ENCODE results near the gene CDNF.
"Not testable (repeated sequence)": the region's sequence is repeated elsewhere in the genome, so short reads cannot be mapped to it uniquely, and the experiment has no call there.

CDNF gene

GRCh38 chr10:14864871-14865270 lies 27.0 kb upstream of the CDNF start:
- peaks cover 15% of the 10 kb centered on the region for H3K36me3 ChIP-seq (ENCODE audit: insufficient read depth, low read length)
- not testable (repeated sequence) for H3K4me1 ChIP-seq (ENCODE audit: control insufficient read depth, insufficient read depth, low read length, unreplicated experiment); H3K27me3 ChIP-seq (ENCODE audit: insufficient read depth, low read length); H3K4me3 ChIP-seq (ENCODE audit: low read depth, low read length); H3K79me2 ChIP-seq (ENCODE audit: control insufficient read depth, insufficient read depth, low read length, unreplicated experiment); H3K27ac ChIP-seq (ENCODE audit: low read depth, low read length); H2AFZ ChIP-seq (ENCODE audit: low read length, unreplicated experiment)

GRCh38 chr10:14864466-14864865 lies 26.6 kb upstream of the CDNF start:
- H3K27ac ChIP-seq (ENCODE audit: low read depth, low read length); H3K79me2 ChIP-seq (ENCODE audit: control insufficient read depth, insufficient read depth, low read length, unreplicated experiment); H3K4me3 ChIP-seq (ENCODE audit: low read depth, low read length); H2AFZ ChIP-seq (ENCODE audit: low read length, unreplicated experiment); H3K4me1 ChIP-seq (ENCODE audit: control insufficient read depth, insufficient read depth, low read length, unreplicated experiment); H3K27me3 ChIP-seq (ENCODE audit: insufficient read depth, low read length): not testable (repeated sequence)
- peaks cover 13% of the 10 kb centered on the region for H3K36me3 ChIP-seq (ENCODE audit: insufficient read depth, low read length)

- no peak overlapping the region for H3K4me3 ChIP-seq (ENCODE audit: low read depth, low read length)
- no peaks in the 10 kb centered on the region for H3K27me3 ChIP-seq (ENCODE audit: insufficient read depth, low read length)
- no peaks in the 10 kb centered on the region for H3K79me2 ChIP-seq (ENCODE audit: control insufficient read depth, insufficient read depth, low read length, unreplicated experiment)
- H3K36me3 ChIP-seq (ENCODE audit: insufficient read depth, low read length): peaks cover 4% of the 10 kb centered on the region; the same call in 1 of the 2 replicates
- H3K4me1 ChIP-seq (ENCODE audit: control insufficient read depth, insufficient read depth, low read length, unreplicated experiment): peaks cover 7% of the 10 kb centered on the region
- no peak overlapping the region for H2AFZ ChIP-seq (ENCODE audit: low read length, unreplicated experiment)
- H3K27ac ChIP-seq (ENCODE audit: low read depth, low read length): no peak overlapping the region
Measured at GRCh38 chr10:14860791-14861190, 23.0 kb upstream of the CDNF start.

- no peak overlapping the region for H3K27ac ChIP-seq (ENCODE audit: low read depth, low read length)
- H3K79me2 ChIP-seq (ENCODE audit: control insufficient read depth, insufficient read depth, low read length, unreplicated experiment): no peaks in the 10 kb centered on the region
- H3K4me3 ChIP-seq (ENCODE audit: low read depth, low read length): no peak overlapping the region
- H3K27me3 ChIP-seq (ENCODE audit: insufficient read depth, low read length): no peaks in the 10 kb centered on the region
- 0 out of 2 replicates have a peak, but pooled peaks cover 8% of the 10 kb centered on the region for H3K36me3 ChIP-seq (ENCODE audit: insufficient read depth, low read length)
- H2AFZ ChIP-seq (ENCODE audit: low read length, unreplicated experiment): no peak overlapping the region
- peaks cover 7% of the 10 kb centered on the region for H3K4me1 ChIP-seq (ENCODE audit: control insufficient read depth, insufficient read depth, low read length, unreplicated experiment)
Measured at GRCh38 chr10:14859775-14860174, 21.9 kb upstream of the CDNF start.

- H3K79me2 ChIP-seq (ENCODE audit: control insufficient read depth, insufficient read depth, low read length, unreplicated experiment): no peaks in the 10 kb centered on the region
- H3K4me3 ChIP-seq (ENCODE audit: low read depth, low read length): no peak overlapping the region
- no peaks in the 10 kb centered on the region for H3K27me3 ChIP-seq (ENCODE audit: insufficient read depth, low read length)
- H3K27ac ChIP-seq (ENCODE audit: low read depth, low read length): no peak overlapping the region
- H3K4me1 ChIP-seq (ENCODE audit: control insufficient read depth, insufficient read depth, low read length, unreplicated experiment): peaks cover 7% of the 10 kb centered on the region
- 0 out of 2 replicates have a peak, but pooled peaks cover 8% of the 10 kb centered on the region for H3K36me3 ChIP-seq (ENCODE audit: insufficient read depth, low read length)
- no peak overlapping the region for H2AFZ ChIP-seq (ENCODE audit: low read length, unreplicated experiment)
Measured at GRCh38 chr10:14859043-14859442, 21.2 kb upstream of the CDNF start.

GRCh38 chr10:14858338-14858960 lies 20.6 kb upstream of the CDNF start:
- Histone ChIP-seq H3K27ac (ENCODE audit: low read depth, low read length) (no peak overlapping the region), H3K36me3 (ENCODE audit: insufficient read depth, low read length) (0 out of 2 replicates have a peak, but pooled peaks cover 8% of the 10 kb centered on the region), H3K79me2 (ENCODE audit: control insufficient read depth, insufficient read depth, low read length, unreplicated experiment) (no peaks in the 10 kb centered on the region), H2AFZ (ENCODE audit: low read length, unreplicated experiment) (no peak overlapping the region), H3K4me1 (ENCODE audit: control insufficient read depth, insufficient read depth, low read length, unreplicated experiment) (peaks cover 7% of the 10 kb centered on the region), H3K4me3 (ENCODE audit: low read depth, low read length) (no peak overlapping the region), H3K27me3 (ENCODE audit: insufficient read depth, low read length) (no peaks in the 10 kb centered on the region)

- peaks cover 16% of the 10 kb centered on the region; the same call in 1 of the 2 replicates for H3K36me3 ChIP-seq (ENCODE audit: insufficient read depth, low read length)
Measured at GRCh38 chr10:14855453-14855852, 17.6 kb upstream of the CDNF start.

GRCh38 chr10:14852236-14852635 lies 14.4 kb upstream of the CDNF start:
- Histone ChIP-seq H3K36me3 (ENCODE audit: insufficient read depth, low read length) (peaks cover 16% of the 10 kb centered on the region; the same call in 1 of the 2 replicates), H3K4me1 (ENCODE audit: control insufficient read depth, insufficient read depth, low read length, unreplicated experiment) (no peaks in the 10 kb centered on the region), H3K27me3 (ENCODE audit: insufficient read depth, low read length) (no peaks in the 10 kb centered on the region), H3K4me3 (ENCODE audit: low read depth, low read length) (no peak overlapping the region), H2AFZ (ENCODE audit: low read length, unreplicated experiment) (no peak overlapping the region), H3K79me2 (ENCODE audit: control insufficient read depth, insufficient read depth, low read length, unreplicated experiment) (no peaks in the 10 kb centered on the region), H3K27ac (ENCODE audit: low read depth, low read length) (no peak overlapping the region)

More at GRCh38 chr10:14855453-14855852, 17.6 kb upstream of the CDNF start:
- no peaks in the 10 kb centered on the region for H3K27me3 ChIP-seq (ENCODE audit: insufficient read depth, low read length)
- no peak overlapping the region for H3K27ac ChIP-seq (ENCODE audit: low read depth, low read length)
- peaks cover 7% of the 10 kb centered on the region for H3K4me1 ChIP-seq (ENCODE audit: control insufficient read depth, insufficient read depth, low read length, unreplicated experiment)
- no peak overlapping the region for H3K4me3 ChIP-seq (ENCODE audit: low read depth, low read length)
- H3K79me2 ChIP-seq (ENCODE audit: control insufficient read depth, insufficient read depth, low read length, unreplicated experiment): no peaks in the 10 kb centered on the region
- H2AFZ ChIP-seq (ENCODE audit: low read length, unreplicated experiment): no peak overlapping the region

- no peak overlapping the region for H2AFZ ChIP-seq (ENCODE audit: low read length, unreplicated experiment)
- H3K4me3 ChIP-seq (ENCODE audit: low read depth, low read length): no peak overlapping the region
- H3K4me1 ChIP-seq (ENCODE audit: control insufficient read depth, insufficient read depth, low read length, unreplicated experiment): no peaks in the 10 kb centered on the region
- peaks cover 18% of the 10 kb centered on the region for H3K79me2 ChIP-seq (ENCODE audit: control insufficient read depth, insufficient read depth, low read length, unreplicated experiment)
- H3K36me3 ChIP-seq (ENCODE audit: insufficient read depth, low read length): peaks cover 35% of the 10 kb centered on the region
- H3K27ac ChIP-seq (ENCODE audit: low read depth, low read length): no peak overlapping the region
- H3K27me3 ChIP-seq (ENCODE audit: insufficient read depth, low read length): no peaks in the 10 kb centered on the region
Measured at GRCh38 chr10:14844948-14845347, 7.1 kb upstream of the CDNF start.

GRCh38 chr10:14843327-14843988 lies 5.6 kb upstream of the CDNF start:
- H3K79me2 ChIP-seq (ENCODE audit: control insufficient read depth, insufficient read depth, low read length, unreplicated experiment): peaks cover 33% of the 10 kb centered on the region

GRCh38 chr10:14840178-14840577 lies 2.3 kb upstream of the CDNF start:
- H3K4me1 ChIP-seq (ENCODE audit: control insufficient read depth, insufficient read depth, low read length, unreplicated experiment): peaks cover 9% of the 10 kb centered on the region
- peaks cover 37% of the 10 kb centered on the region for H3K79me2 ChIP-seq (ENCODE audit: control insufficient read depth, insufficient read depth, low read length, unreplicated experiment)
- no peak overlapping the region for H2AFZ ChIP-seq (ENCODE audit: low read length, unreplicated experiment)
- no peaks in the 10 kb centered on the region for H3K27me3 ChIP-seq (ENCODE audit: insufficient read depth, low read length)
- H3K4me3 ChIP-seq (ENCODE audit: low read depth, low read length): no peak overlapping the region; the same call in 1 of the 2 replicates
- no peak overlapping the region for H3K27ac ChIP-seq (ENCODE audit: low read depth, low read length)
- H3K36me3 ChIP-seq (ENCODE audit: insufficient read depth, low read length): peaks cover 35% of the 10 kb centered on the region

More at GRCh38 chr10:14843327-14843988, 5.6 kb upstream of the CDNF start:
- H3K36me3 ChIP-seq (ENCODE audit: insufficient read depth, low read length): peaks cover 35% of the 10 kb centered on the region
- no peak overlapping the region for H3K4me3 ChIP-seq (ENCODE audit: low read depth, low read length)
- H3K4me1 ChIP-seq (ENCODE audit: control insufficient read depth, insufficient read depth, low read length, unreplicated experiment): peaks cover 3% of the 10 kb centered on the region
- no peaks in the 10 kb centered on the region for H3K27me3 ChIP-seq (ENCODE audit: insufficient read depth, low read length)
- H2AFZ ChIP-seq (ENCODE audit: low read length, unreplicated experiment): no peak overlapping the region
- H3K27ac ChIP-seq (ENCODE audit: low read depth, low read length): no peak overlapping the region

Measured in ACC112 (cell line).